ENCODE results near the gene SMYD3. TPM values are rescaled to one million over a fixed set of nuclear protein-coding genes. Genes with fewer than 3 reads are reported as not detected.

Gene SMYD3
- total RNA-seq, 1 donor from 2014 or later = 31.9 TPM

DNA sequence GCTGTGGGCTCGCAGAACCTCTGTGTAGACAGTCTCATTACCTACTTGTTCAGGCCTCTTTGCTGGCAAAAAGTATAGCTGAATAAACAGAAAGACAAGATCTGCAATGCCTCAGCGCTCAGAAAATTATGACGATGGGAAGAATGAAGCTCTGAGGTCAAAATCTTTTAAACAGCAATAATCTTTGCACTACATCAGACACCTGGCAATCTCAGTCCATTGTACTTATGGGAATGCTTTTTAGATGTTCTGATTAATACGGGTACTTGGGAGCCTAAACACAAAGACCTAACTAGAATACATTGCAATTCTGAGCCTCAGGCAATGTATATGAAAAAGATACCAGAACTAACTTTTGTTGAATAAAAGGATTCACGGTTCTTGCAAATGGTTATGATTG, 410.7 kb downstream of the SMYD3 start:
- Mint-ChIP-seq H3K36me3 (ENCODE audit: insufficient read depth) (peaks cover 3% of the 10 kb centered on the region), H3K27me3 (no peaks in the 10 kb centered on the region), H3K4me3 (ENCODE audit: low read depth) (no peak overlapping the region), H3K27ac (no peak overlapping the region), H3K4me1 (ENCODE audit: low read depth) (no peaks in the 10 kb centered on the region), H3K9me3 (ENCODE audit: low read depth) (peaks cover 3% of the 10 kb centered on the region)
- TF ChIP-seq, protein P1, sequence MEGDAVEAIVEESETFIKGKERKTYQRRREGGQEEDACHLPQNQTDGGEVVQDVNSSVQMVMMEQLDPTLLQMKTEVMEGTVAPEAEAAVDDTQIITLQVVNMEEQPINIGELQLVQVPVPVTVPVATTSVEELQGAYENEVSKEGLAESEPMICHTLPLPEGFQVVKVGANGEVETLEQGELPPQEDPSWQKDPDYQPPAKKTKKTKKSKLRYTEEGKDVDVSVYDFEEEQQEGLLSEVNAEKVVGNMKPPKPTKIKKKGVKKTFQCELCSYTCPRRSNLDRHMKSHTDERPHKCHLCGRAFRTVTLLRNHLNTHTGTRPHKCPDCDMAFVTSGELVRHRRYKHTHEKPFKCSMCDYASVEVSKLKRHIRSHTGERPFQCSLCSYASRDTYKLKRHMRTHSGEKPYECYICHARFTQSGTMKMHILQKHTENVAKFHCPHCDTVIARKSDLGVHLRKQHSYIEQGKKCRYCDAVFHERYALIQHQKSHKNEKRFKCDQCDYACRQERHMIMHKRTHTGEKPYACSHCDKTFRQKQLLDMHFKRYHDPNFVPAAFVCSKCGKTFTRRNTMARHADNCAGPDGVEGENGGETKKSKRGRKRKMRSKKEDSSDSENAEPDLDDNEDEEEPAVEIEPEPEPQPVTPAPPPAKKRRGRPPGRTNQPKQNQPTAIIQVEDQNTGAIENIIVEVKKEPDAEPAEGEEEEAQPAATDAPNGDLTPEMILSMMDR (IDR thresholded peaks at IDR 0.05; ENCODE audit: unreplicated experiment) = no peak
- no peak for DNase-seq (ENCODE audit: low spot score, unreplicated experiment)

DNA sequence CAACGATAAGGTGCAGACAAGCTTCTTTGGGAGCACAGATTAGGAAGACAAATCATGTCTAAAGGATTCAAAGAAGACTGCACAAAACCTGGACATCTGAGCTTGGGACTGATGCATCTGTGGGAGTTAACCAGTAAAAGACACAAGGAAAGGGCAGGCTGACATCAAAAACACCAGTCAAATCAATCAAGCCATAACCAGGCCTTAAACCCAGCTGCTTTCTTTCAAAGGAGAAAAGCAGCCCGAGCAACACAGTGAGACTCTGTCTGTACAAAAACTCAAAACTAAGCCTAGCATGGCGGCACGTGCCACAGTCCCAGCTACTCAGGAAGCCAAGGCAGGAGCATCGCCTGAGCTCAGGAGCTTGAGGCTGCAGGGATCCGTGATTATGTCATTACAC, 411.6 kb downstream of the SMYD3 start:
- no peak for DNase-seq (ENCODE audit: low spot score, unreplicated experiment)
- H3K9me3 Mint-ChIP-seq (ENCODE audit: low read depth) = peaks cover 3% of the 10 kb centered on the region
- H3K36me3 Mint-ChIP-seq (ENCODE audit: insufficient read depth) = peaks cover 3% of the 10 kb centered on the region
- H3K4me1 Mint-ChIP-seq (ENCODE audit: low read depth) = no peaks in the 10 kb centered on the region
- no peak overlapping the region for H3K27ac Mint-ChIP-seq
- TF ChIP-seq, protein P1 (IDR thresholded peaks at IDR 0.05; ENCODE audit: unreplicated experiment) = no peak
- no peak overlapping the region for H3K4me3 Mint-ChIP-seq (ENCODE audit: low read depth)
- H3K27me3 Mint-ChIP-seq = no peaks in the 10 kb centered on the region

DNA sequence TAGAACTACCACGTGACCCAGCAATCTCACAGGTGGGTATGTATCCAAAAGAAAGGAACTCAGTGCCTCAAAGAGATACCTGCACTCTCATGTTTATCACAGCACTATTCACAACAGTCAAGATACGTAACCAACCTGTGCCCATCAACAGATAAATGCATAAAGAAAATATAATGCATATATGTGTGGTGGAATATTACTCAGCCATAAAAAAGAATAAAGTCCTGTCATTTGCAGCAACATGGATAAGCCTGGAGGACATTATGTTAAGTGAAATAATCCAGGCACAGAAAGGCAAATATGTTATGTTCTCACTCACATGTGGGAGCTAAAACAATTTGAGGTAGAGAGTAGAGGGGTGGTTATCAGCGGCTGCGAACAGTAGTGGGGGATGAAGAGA, 413.8 kb downstream of the SMYD3 start:
- H3K9me3 Mint-ChIP-seq (ENCODE audit: low read depth) = peaks cover 3% of the 10 kb centered on the region
- H3K27ac Mint-ChIP-seq = no peak overlapping the region
- TF ChIP-seq, protein P1 (IDR thresholded peaks at IDR 0.05; ENCODE audit: unreplicated experiment) = no peak
- H3K36me3 Mint-ChIP-seq (ENCODE audit: insufficient read depth) = peaks cover 3% of the 10 kb centered on the region
- H3K4me3 Mint-ChIP-seq (ENCODE audit: low read depth) = no peak overlapping the region
- no peak for DNase-seq (ENCODE audit: low spot score, unreplicated experiment)
- H3K27me3 Mint-ChIP-seq = no peaks in the 10 kb centered on the region
- no peaks in the 10 kb centered on the region for H3K4me1 Mint-ChIP-seq (ENCODE audit: low read depth)

DNA sequence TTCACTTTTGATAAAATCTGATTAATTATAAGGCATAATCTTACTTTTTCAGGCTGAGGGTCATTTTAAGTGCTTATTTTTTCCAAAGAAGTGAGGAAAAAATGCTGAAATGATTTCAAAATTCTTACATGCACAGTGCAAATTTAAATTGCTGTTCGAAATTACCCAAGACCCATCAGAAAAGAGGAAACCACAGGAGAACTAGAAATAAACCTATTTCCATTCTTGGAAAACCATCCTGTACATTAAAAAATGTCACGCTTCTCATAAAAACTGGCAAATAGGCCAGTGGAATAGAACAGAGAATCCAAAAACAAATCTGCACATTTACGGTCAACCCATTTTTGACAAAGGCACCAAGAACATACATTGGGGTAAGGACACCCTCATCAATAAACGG, 414.9 kb downstream of the SMYD3 start:
- no peak overlapping the region for H3K4me3 Mint-ChIP-seq (ENCODE audit: low read depth)
- H3K9me3 Mint-ChIP-seq (ENCODE audit: low read depth) = peaks cover 7% of the 10 kb centered on the region
- H3K27me3 Mint-ChIP-seq = no peaks in the 10 kb centered on the region
- H3K4me1 Mint-ChIP-seq (ENCODE audit: low read depth) = no peaks in the 10 kb centered on the region
- H3K36me3 Mint-ChIP-seq (ENCODE audit: insufficient read depth) = peaks cover 3% of the 10 kb centered on the region
- TF ChIP-seq, protein P1 (IDR thresholded peaks at IDR 0.05; ENCODE audit: unreplicated experiment) = no peak
- no peak overlapping the region for H3K27ac Mint-ChIP-seq
- DNase-seq (ENCODE audit: low spot score, unreplicated experiment) = no peak

DNA sequence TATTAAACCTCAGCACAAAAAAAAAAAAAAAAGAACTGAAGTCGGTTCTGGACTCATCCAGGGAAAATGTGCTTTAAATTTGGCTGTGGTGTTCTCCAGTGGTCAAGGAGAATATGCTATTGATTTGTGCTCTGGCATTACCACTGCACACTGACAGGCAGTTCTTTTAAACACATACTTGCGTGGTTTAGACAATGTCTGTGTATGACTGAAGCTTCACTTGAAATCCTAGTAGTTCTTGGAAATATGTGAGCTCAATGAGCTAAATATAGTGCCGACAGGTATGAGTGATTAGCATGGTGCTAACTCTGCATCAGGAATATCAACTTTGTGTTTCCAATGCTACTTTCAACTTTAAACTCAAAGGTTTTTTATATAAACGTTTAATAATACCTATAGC, 415.6 kb downstream of the SMYD3 start:
- Mint-ChIP-seq H3K9me3 (ENCODE audit: low read depth) (peaks cover 8% of the 10 kb centered on the region), H3K27me3 (no peaks in the 10 kb centered on the region), H3K27ac (no peak overlapping the region), H3K36me3 (ENCODE audit: insufficient read depth) (peaks cover 3% of the 10 kb centered on the region), H3K4me3 (ENCODE audit: low read depth) (no peak overlapping the region), H3K4me1 (ENCODE audit: low read depth) (no peaks in the 10 kb centered on the region)
- DNase-seq (ENCODE audit: low spot score, unreplicated experiment) = no peak
- TF ChIP-seq, protein P1 (IDR thresholded peaks at IDR 0.05; ENCODE audit: unreplicated experiment) = no peak

Data from progenitor cell of endocrine pancreas (in vitro differentiated cells).